B cell (primary cell): ENCODE measurements around the gene S100A12. TPM values are rescaled to one million over a fixed set of nuclear protein-coding genes. Genes with fewer than 3 reads are reported as not detected.

ENCODE experiments used
- ATAC-seq: fragments of 200-7000 bp; cut with Tn5 transposase; one replicate; pipeline ENCODE4 v1.10.0; 2021; ENCODE audit warnings: low read depth, mild to moderate bottlenecking, moderate number of reproducible peaks, moderate library complexity
- CTCF ChIA-PET: fragments of 350-600 bp; sonication (Branson Sonifier 250); formaldehyde crosslinking; loops from one replicate; lab custom pipeline; 2021; ENCODE audit warnings: antibody characterized with exemption, inconsistent platforms; lab: Charles Lee
- POLR2A ChIA-PET: fragments of 350-600 bp; sonication (Branson Sonifier 250); formaldehyde crosslinking; loops from one replicate; lab custom pipeline; 2021; ENCODE audit warnings: antibody characterized with exemption; lab: Charles Lee
- DNase-seq: peaks from one replicate; pipeline ENCODE4 v3.0.0; 2013
- H2AFZ ChIP-seq: 2 replicates; pipeline ENCODE4 v1.6.1; 2012; ENCODE audit warnings: mild to moderate bottlenecking, low read depth, low read length; ENCODE audit not compliant: insufficient read depth, poor library complexity, severe bottlenecking
- H3K27ac ChIP-seq, 2 donors: 1 replicate in 1 of 2; 2 replicates in 1 of 2; pipeline ENCODE4 v1.5.1; 2012 to 2013; ENCODE audit warnings: low read length in 2 of 2, mild to moderate bottlenecking in 2 of 2, moderate library complexity in 1 of 2
- H3K27me3 ChIP-seq, 4 experiments: fragments of 200-600 bp in 1 of 4; sonication (generic) in 1 of 4; replicated peaks in 1 of 4; 1 replicate in 2 of 4; 2 replicates in 2 of 4; pipeline versions ENCODE4 v1.6.1 to v1.7.0; 2013 to 2016; ENCODE audit warnings: low read length in 3 of 4, mild to moderate bottlenecking in 2 of 4, mixed read lengths in 1 of 4, moderate library complexity in 1 of 4; ENCODE audit not compliant: insufficient read depth in 4 of 4, control insufficient read depth in 3 of 4; ENCODE audit errors: control extremely low read depth in 1 of 4
- H3K36me3 ChIP-seq, 2 experiments: replicated peaks in 1 of 2; 1 replicate in 1 of 2; 2 replicates in 1 of 2; pipeline versions ENCODE4 v1.6.1 to v1.7.1; 2013; ENCODE audit warnings: low read length in 1 of 2; ENCODE audit not compliant: insufficient read depth in 2 of 2, control insufficient read depth in 1 of 2; ENCODE audit errors: control extremely low read depth in 1 of 2, extremely low read depth in 1 of 2
- H3K4me1 ChIP-seq, 2 donors: fragments of 200-600 bp in 1 of 2; sonication (generic) in 1 of 2; 1 replicate in 1 of 2; 2 replicates in 1 of 2; pipeline versions ENCODE4 v1.5.1 to v1.6.1; 2013 to 2017; ENCODE audit warnings: low read length in 2 of 2; ENCODE audit not compliant: control insufficient read depth in 2 of 2, insufficient read depth in 2 of 2
- H3K4me2 ChIP-seq: replicated peaks from 2 replicates; pipeline ENCODE3; 2012; ENCODE audit warnings: mild to moderate bottlenecking, low read depth, low read length; ENCODE audit not compliant: poor library complexity, severe bottlenecking
- H3K4me3 ChIP-seq, 5 experiments: fragments of 200-600 bp in 1 of 5; sonication (generic) in 1 of 5; 1 replicate in 3 of 5; 2 replicates in 2 of 5; pipeline versions ENCODE4 v1.5.1 to v1.7.0; 2011 to 2016; ENCODE audit warnings: low read length in 4 of 5, mild to moderate bottlenecking in 4 of 5, low read depth in 2 of 5, control low read depth in 1 of 5, moderate library complexity in 1 of 5; ENCODE audit not compliant: insufficient read depth in 1 of 5; ENCODE audit errors: control extremely low read depth in 1 of 5, extremely low read depth in 1 of 5
- H3K79me2 ChIP-seq: fragments of 200-600 bp; sonication (generic); one replicate; pipeline ENCODE4 v1.6.0; 2016; ENCODE audit warnings: low read length; ENCODE audit not compliant: control insufficient read depth, insufficient read depth
- H3K9ac ChIP-seq: fragments of 200-600 bp; sonication (generic); 2 replicates; pipeline ENCODE4 v1.6.1; 2017; ENCODE audit warnings: mild to moderate bottlenecking, low read length, moderate library complexity
- H3K9me3 ChIP-seq, 3 donors: one replicate each; pipeline versions ENCODE4 v1.6.1 to v1.7.1; 2013; ENCODE audit warnings: low read length in 2 of 3; ENCODE audit not compliant: control insufficient read depth in 2 of 3, insufficient read depth in 1 of 3; ENCODE audit errors: control extremely low read depth in 1 of 3
- H4K20me1 ChIP-seq: 2 replicates; pipeline ENCODE4 v1.6.0; 2012; ENCODE audit warnings: mild to moderate bottlenecking, low read length; ENCODE audit not compliant: insufficient read depth, control insufficient read depth, poor library complexity, severe bottlenecking
- H3K27ac Mint-ChIP-seq: one replicate; pipeline ENCODE4 v1.8.0; 2021; ENCODE audit warnings: mixed read lengths
- H3K27me3 Mint-ChIP-seq: one replicate; pipeline ENCODE4 v1.8.0; 2021; ENCODE audit warnings: mixed read lengths
- H3K4me1 Mint-ChIP-seq: one replicate; pipeline ENCODE4 v1.8.0; 2021; ENCODE audit warnings: mixed read lengths
- H3K4me3 Mint-ChIP-seq: one replicate; pipeline ENCODE4 v1.8.0; 2021; ENCODE audit warnings: mixed read lengths
- H3K9me3 Mint-ChIP-seq: one replicate; pipeline ENCODE4 v1.8.0; 2022; ENCODE audit warnings: mixed read lengths; ENCODE audit not compliant: insufficient read depth
- EZH2 ChIP-seq: IDR thresholded peaks from 2 replicates; pipeline ENCODE4 v1.6.1; 2012; ENCODE audit warnings: borderline replicate concordance, low read depth, mild to moderate bottlenecking, moderate library complexity, low read length; ENCODE audit not compliant: insufficient read depth, poor library complexity, severe bottlenecking
- WGBS: methylation state at CpG from one replicate; pipeline ENCODE4 v1.1.5; 2013; ENCODE audit warnings: missing lambda C conversion rate; ENCODE audit not compliant: insufficient coverage; 5-methylcytosine and 5-hydroxymethylcytosine counted together
- intact Hi-C: fragments of 100-400 bp; cut with micrococcal nuclease; formaldehyde crosslinking; loops from one replicate; pipeline ENCODE4 v1.10.0; 2022
- polyA plus RNA-seq: library from polyadenylated mRNA; depleted of rRNA; stranded (reverse); fragments of >200 nt; gene quantifications from 2 replicates; pipeline ENCODE4 v1.2.3, GENCODE V29; 2012
- total RNA-seq, 2 donors: library from RNA; stranded (reverse); fragments of 120-200 nt in 1 of 2; gene quantifications; 1 replicate in 1 of 2; 2 replicates in 1 of 2; pipeline versions ENCODE4 v1.2.3 to v1.2.4, GENCODE V29; 2013 to 2022
- TF ChIP-seq, protein P1 (sequence below): fragments of 200-600 bp; IDR thresholded peaks from one replicate; pipeline ENCODE4 v1.8.0; 2022; ENCODE audit warnings: antibody characterized with exemption, mild to moderate bottlenecking

S100A12 gene
- total and polyA plus RNA-seq, 2 donors (not counting 1 experiment from before 2014, with no cell fraction given): 3.4 TPM; not detected in 1

- Mint-ChIP-seq H3K4me1 (peaks cover 16% of the 10 kb centered on the region), H3K9me3 (no peaks in the 10 kb centered on the region), H3K4me3 (no peak overlapping the region), H3K27ac (no peak overlapping the region), H3K27me3 (peaks cover 60% of the 10 kb centered on the region)
- WGBS: 82% methylated on average over 4 of the region's 4 CpGs
- Histone ChIP-seq H3K27ac (no peak overlapping the region), H2AFZ (no peak overlapping the region), H3K27me3 (peaks cover 0 to 15% (median 0%) of the 10 kb centered on the region in 4 experiments), H3K4me2 (no peak overlapping the region), H4K20me1 (no peaks in the 10 kb centered on the region), H3K4me3 (no peak overlapping the region), H3K36me3 (no peaks in the 10 kb centered on the region), H3K79me2 (no peaks in the 10 kb centered on the region), H3K9ac (no peak overlapping the region), H3K4me1 (peaks cover 10 to 12% of the 10 kb centered on the region in 2 donors), H3K9me3 (no peaks in the 10 kb centered on the region)
- no peak for ATAC-seq
- ChIA-PET POLR2A (no interaction called here), CTCF (interaction anchor here (1.3 kb wide), 1 partner anchor 9 kb away, joined by 7 read pairs; no protein-coding TSS in a partner anchor)
- intact Hi-C loops: no loop called here
- TF ChIP-seq, protein P1, sequence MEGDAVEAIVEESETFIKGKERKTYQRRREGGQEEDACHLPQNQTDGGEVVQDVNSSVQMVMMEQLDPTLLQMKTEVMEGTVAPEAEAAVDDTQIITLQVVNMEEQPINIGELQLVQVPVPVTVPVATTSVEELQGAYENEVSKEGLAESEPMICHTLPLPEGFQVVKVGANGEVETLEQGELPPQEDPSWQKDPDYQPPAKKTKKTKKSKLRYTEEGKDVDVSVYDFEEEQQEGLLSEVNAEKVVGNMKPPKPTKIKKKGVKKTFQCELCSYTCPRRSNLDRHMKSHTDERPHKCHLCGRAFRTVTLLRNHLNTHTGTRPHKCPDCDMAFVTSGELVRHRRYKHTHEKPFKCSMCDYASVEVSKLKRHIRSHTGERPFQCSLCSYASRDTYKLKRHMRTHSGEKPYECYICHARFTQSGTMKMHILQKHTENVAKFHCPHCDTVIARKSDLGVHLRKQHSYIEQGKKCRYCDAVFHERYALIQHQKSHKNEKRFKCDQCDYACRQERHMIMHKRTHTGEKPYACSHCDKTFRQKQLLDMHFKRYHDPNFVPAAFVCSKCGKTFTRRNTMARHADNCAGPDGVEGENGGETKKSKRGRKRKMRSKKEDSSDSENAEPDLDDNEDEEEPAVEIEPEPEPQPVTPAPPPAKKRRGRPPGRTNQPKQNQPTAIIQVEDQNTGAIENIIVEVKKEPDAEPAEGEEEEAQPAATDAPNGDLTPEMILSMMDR: no peak
- TF ChIP-seq EZH2: no peak
- no peak for DNase-seq
Observed at GRCh38 chr1:153361480-153362109, 13.8 kb downstream of the S100A12 start.
